OCI-LY1 (cell line): ENCODE measurements around the gene POU6F2.

Experiments used
- H2AFZ ChIP-seq: fragments of 200-600 bp; sonication (generic), shearing (Covaris generic); 2 replicates; pipeline ENCODE4 v1.6.0; 2014; ENCODE audit warnings: antibody characterized with exemption, mild to moderate bottlenecking, low read length
- H3F3A ChIP-seq: fragments of 200-600 bp; sonication (generic), shearing (Covaris generic); 2 replicates; pipeline ENCODE4 v1.6.0; 2014; ENCODE audit warnings: mild to moderate bottlenecking, antibody characterized with exemption, low read length, moderate library complexity; ENCODE audit not compliant: insufficient read depth
- H3K27ac ChIP-seq: fragments of 200-600 bp; sonication (generic); 2 replicates; pipeline ENCODE4 v1.5.1; 2014; ENCODE audit warnings: low read length, mixed run types, mild to moderate bottlenecking, low read depth; ENCODE audit not compliant: poor library complexity, severe bottlenecking
- H3K27me3 ChIP-seq: fragments of 200-600 bp; sonication (generic); 2 replicates; pipeline ENCODE4 v1.6.0; 2014; ENCODE audit warnings: antibody characterized with exemption, mild to moderate bottlenecking, low read length, moderate library complexity; ENCODE audit not compliant: insufficient read depth
- H3K36me3 ChIP-seq: fragments of 200-600 bp; sonication (generic); 2 replicates; pipeline ENCODE4 v1.6.1; 2014; ENCODE audit warnings: mild to moderate bottlenecking, antibody characterized with exemption, low read length, moderate library complexity, mixed read lengths; ENCODE audit not compliant: insufficient read depth
- H3K4me1 ChIP-seq: fragments of 200-600 bp; sonication (generic); 2 replicates; pipeline ENCODE4 v1.5.1; 2014; ENCODE audit warnings: mild to moderate bottlenecking, low read length, moderate library complexity; ENCODE audit not compliant: insufficient read depth, severe bottlenecking
- H3K4me2 ChIP-seq: fragments of 200-600 bp; sonication (generic), shearing (Covaris generic); 2 replicates; pipeline ENCODE4 v1.6.1; 2014; ENCODE audit warnings: low read length
- H3K4me3 ChIP-seq: fragments of 200-600 bp; sonication (generic); 2 replicates; pipeline ENCODE4 v1.5.1; 2014; ENCODE audit warnings: low read length, low read depth, mild to moderate bottlenecking, mixed read lengths; ENCODE audit not compliant: poor library complexity, severe bottlenecking
- H3K79me2 ChIP-seq: fragments of 200-600 bp; shearing (Covaris generic); 2 replicates; pipeline ENCODE4 v1.6.1; 2016; ENCODE audit warnings: mixed run types, low read length, mixed read lengths; ENCODE audit not compliant: insufficient read depth
- H3K9ac ChIP-seq: fragments of 200-600 bp; sonication (generic), shearing (Covaris generic); 2 replicates; pipeline ENCODE4 v1.6.1; 2014; ENCODE audit warnings: mild to moderate bottlenecking, low read length, mixed read lengths
- H3K9me2 ChIP-seq: fragments of 200-600 bp; sonication (generic), shearing (Covaris generic); 2 replicates; pipeline ENCODE4 v1.6.1; 2014; ENCODE audit warnings: low read depth, mild to moderate bottlenecking, low read length, mixed read lengths
- H3K9me3 ChIP-seq: fragments of 200-600 bp; shearing (Covaris generic); 2 replicates; pipeline ENCODE4 v1.6.1; 2014; ENCODE audit warnings: low read length, mixed read lengths
- H4K20me1 ChIP-seq: fragments of 200-600 bp; sonication (generic), shearing (Covaris generic); 2 replicates; pipeline ENCODE4 v1.6.0; 2016; ENCODE audit warnings: mild to moderate bottlenecking, low read length; ENCODE audit not compliant: insufficient read depth
- CTCF ChIP-seq: fragments of 200-600 bp; sonication (generic), shearing (Covaris generic); IDR thresholded peaks from 2 replicates; pipeline ENCODE4 v1.5.1; 2017; ENCODE audit warnings: mild to moderate bottlenecking, antibody characterized with exemption, low read length, moderate library complexity, mixed read lengths
- EZH2 ChIP-seq: fragments of 200-600 bp; sonication (generic), shearing (Covaris generic); IDR thresholded peaks from 2 replicates; pipeline ENCODE4 v1.8.0; 2017; ENCODE audit warnings: borderline replicate concordance, mixed run types, mild to moderate bottlenecking, antibody characterized with exemption, low read length, moderate library complexity, mixed read lengths

The POU6F2 gene

GRCh38 chr7:39490296-39490695 lies 512.6 kb downstream of the POU6F2 start:
- Histone ChIP-seq H3K9ac (no peak overlapping the region), H3K9me3 (no peaks in the 10 kb centered on the region), H4K20me1 (no peaks in the 10 kb centered on the region), H3K27me3 (no peaks in the 10 kb centered on the region), H3K9me2 (no peaks in the 10 kb centered on the region), H3K36me3 (no peaks in the 10 kb centered on the region), H3K27ac (no peak overlapping the region), H3K79me2 (no peaks in the 10 kb centered on the region), H2AFZ (no peak overlapping the region), H3K4me3 (no peak overlapping the region), H3F3A (no peaks in the 10 kb centered on the region), H3K4me1 (no peaks in the 10 kb centered on the region), H3K4me2 (no peak overlapping the region)
- TF ChIP-seq EZH2 (no peak), CTCF (no peak)

- Histone ChIP-seq H3K9me2 (no peaks in the 10 kb centered on the region), H3K36me3 (no peaks in the 10 kb centered on the region), H3K27me3 (no peaks in the 10 kb centered on the region), H3K9me3 (no peaks in the 10 kb centered on the region), H4K20me1 (no peaks in the 10 kb centered on the region), H3F3A (no peaks in the 10 kb centered on the region), H3K27ac (no peak overlapping the region), H2AFZ (no peak overlapping the region), H3K4me1 (no peaks in the 10 kb centered on the region), H3K4me2 (no peak overlapping the region), H3K79me2 (no peaks in the 10 kb centered on the region), H3K4me3 (no peak overlapping the region), H3K9ac (no peak overlapping the region)
- TF ChIP-seq EZH2, result no peak
- TF ChIP-seq CTCF, result no peak
Measured at GRCh38 chr7:39493934-39494333, 516.2 kb downstream of the POU6F2 start.

- Histone ChIP-seq H3K79me2 (no peaks in the 10 kb centered on the region), H2AFZ (no peak overlapping the region), H3K36me3 (no peaks in the 10 kb centered on the region), H4K20me1 (no peaks in the 10 kb centered on the region), H3K27me3 (no peaks in the 10 kb centered on the region; the same call in 1 of the 2 replicates), H3K4me3 (no peak overlapping the region), H3F3A (no peaks in the 10 kb centered on the region), H3K9me3 (no peaks in the 10 kb centered on the region), H3K27ac (no peak overlapping the region), H3K9me2 (no peaks in the 10 kb centered on the region), H3K4me2 (no peak overlapping the region), H3K9ac (no peak overlapping the region), H3K4me1 (no peaks in the 10 kb centered on the region)
- no peak for TF ChIP-seq EZH2
Measured at GRCh38 chr7:39501358-39501757, 523.6 kb downstream of the POU6F2 start.

GRCh38 chr7:39504963-39505362 lies 527.3 kb downstream of the POU6F2 start:
- no peak overlapping the region for H3K4me2 ChIP-seq
- no peaks in the 10 kb centered on the region for H3K4me1 ChIP-seq
- no peaks in the 10 kb centered on the region for H4K20me1 ChIP-seq
- no peaks in the 10 kb centered on the region for H3K9me2 ChIP-seq
- no peaks in the 10 kb centered on the region for H3K36me3 ChIP-seq
- TF ChIP-seq EZH2 (no peak), CTCF (no peak)
- no peak overlapping the region for H3K27ac ChIP-seq
- H3K4me3 ChIP-seq, result no peak overlapping the region
- no peaks in the 10 kb centered on the region; the same call in none of the 2 replicates for H3K27me3 ChIP-seq
- no peaks in the 10 kb centered on the region for H3K9me3 ChIP-seq
- H3K9ac ChIP-seq, result no peak overlapping the region
- H3K79me2 ChIP-seq, result no peaks in the 10 kb centered on the region
- H2AFZ ChIP-seq, result no peak overlapping the region
- H3F3A ChIP-seq, result no peaks in the 10 kb centered on the region
